GM23248 (cell line): Measurements from ENCODE around the gene GDPGP1. TPM values are rescaled to one million over a fixed set of nuclear protein-coding genes. Genes with fewer than 3 reads are reported as not detected.

Experiments
- DNase-seq: peaks from one replicate; pipeline ENCODE4 v3.0.0-alpha.2; 2015
- H2AFZ ChIP-seq: fragments of 200-600 bp; sonication (generic); 2 replicates; pipeline ENCODE4 v1.6.1; 2016; ENCODE audit warnings: antibody characterized with exemption
- H3F3A ChIP-seq: fragments of 200-600 bp; sonication (generic); 2 replicates; pipeline ENCODE4 v1.6.1; 2016; ENCODE audit warnings: mild to moderate bottlenecking, antibody characterized with exemption, mixed run types; ENCODE audit not compliant: insufficient read depth
- H3K27ac ChIP-seq: fragments of 200-600 bp; sonication (generic); 2 replicates; pipeline ENCODE4 v1.5.1; 2016; ENCODE audit warnings: mild to moderate bottlenecking
- H3K27me3 ChIP-seq: fragments of 200-600 bp; sonication (generic); replicated peaks from 2 replicates; pipeline ENCODE4 v1.6.1; 2016; ENCODE audit warnings: mild to moderate bottlenecking; ENCODE audit not compliant: insufficient read depth
- H3K36me3 ChIP-seq: fragments of 200-600 bp; sonication (generic); 2 replicates; pipeline ENCODE4 v1.6.1; 2016; ENCODE audit warnings: low read depth, mild to moderate bottlenecking
- H3K4me1 ChIP-seq: fragments of 200-600 bp; sonication (generic); 2 replicates; pipeline ENCODE4 v1.6.1; 2016; ENCODE audit warnings: mild to moderate bottlenecking; ENCODE audit not compliant: insufficient read depth
- H3K4me2 ChIP-seq: fragments of 200-600 bp; sonication (generic); one replicate; pipeline ENCODE4 v1.6.1; 2016; ENCODE audit warnings: mild to moderate bottlenecking; ENCODE audit not compliant: unreplicated experiment
- H3K4me3 ChIP-seq: fragments of 200-600 bp; sonication (generic); 2 replicates; pipeline ENCODE4 v1.5.1; 2016; ENCODE audit warnings: mild to moderate bottlenecking
- H3K79me2 ChIP-seq: fragments of 200-600 bp; sonication (generic); 2 replicates; pipeline ENCODE4 v1.6.1; 2016; ENCODE audit warnings: mild to moderate bottlenecking; ENCODE audit not compliant: insufficient read depth
- H3K9ac ChIP-seq: fragments of 200-600 bp; sonication (generic); 2 replicates; pipeline ENCODE4 v1.6.1; 2016; ENCODE audit warnings: mild to moderate bottlenecking
- H3K9me2 ChIP-seq: fragments of 200-600 bp; sonication (generic); 2 replicates; pipeline ENCODE4 v1.6.1; 2016; ENCODE audit warnings: mixed run types, mild to moderate bottlenecking, moderate library complexity; ENCODE audit not compliant: insufficient read depth
- H3K9me3 ChIP-seq: fragments of 200-600 bp; sonication (generic); one replicate; pipeline ENCODE4 v1.6.1; 2017; ENCODE audit warnings: low read depth
- H4K20me1 ChIP-seq: fragments of 200-600 bp; sonication (generic); 2 replicates; pipeline ENCODE4 v1.6.0; 2016; ENCODE audit not compliant: insufficient read depth
- EZH2 ChIP-seq: fragments of 200-600 bp; sonication (generic); IDR thresholded peaks from 2 replicates; pipeline ENCODE4 v1.6.1; 2018; ENCODE audit warnings: antibody characterized with exemption, mild to moderate bottlenecking; ENCODE audit not compliant: insufficient read depth, poor library complexity, severe bottlenecking
- EZH2phosphoT487 ChIP-seq: fragments of 200-600 bp; sonication (generic); IDR thresholded peaks from 2 replicates; pipeline ENCODE4 v1.6.1; 2018; ENCODE audit warnings: antibody characterized with exemption, moderate library complexity, mild to moderate bottlenecking, low read depth; ENCODE audit not compliant: insufficient read depth
- WGBS, 2 experiments: methylation state at CpG; one replicate each; pipeline ENCODE4 v1.1.6; 2015 to 2017; ENCODE audit warnings: low lambda C conversion rate in 2 of 2, low coverage in 1 of 2; ENCODE audit errors: missing lambda C conversion rate in 2 of 2; 5-methylcytosine and 5-hydroxymethylcytosine counted together
- in situ Hi-C: fragments of 300-500 bp; cut with MboI; formaldehyde crosslinking; loops from 2 replicates; pipeline ENCODE4 v1.15.0; 2020
- polyA plus RNA-seq: library from polyadenylated mRNA; unstranded; fragments of >200 nt; fragmentation: Nextera tagmentation; extraction: Ambion mirVana; gene quantifications from 2 replicates; pipeline ENCODE4 v1.2.1, GENCODE V29; 2016
- total RNA-seq: library from RNA; depleted of rRNA; stranded (reverse); fragments of >200 nt; shearing (Covaris generic); gene quantifications from 2 replicates; pipeline ENCODE4 v1.2.3, GENCODE V29; 2014

The GDPGP1 gene
- total and polyA plus RNA-seq, 2 experiments from 2014 or later: 1.3 to 9.0 TPM

GRCh38 chr15:90222547-90222946 lies 11.5 kb upstream of the GDPGP1 start:
- in situ Hi-C loops: no loop called here
- H4K20me1 ChIP-seq: no peaks in the 10 kb centered on the region
- H3F3A ChIP-seq: no peaks in the 10 kb centered on the region
- no peak overlapping the region for H3K4me3 ChIP-seq
- 81 to 87% methylated on average over 2 of the region's 2 CpGs for WGBS, 2 experiments
- DNase-seq: no peak
- no peaks in the 10 kb centered on the region for H3K36me3 ChIP-seq
- H2AFZ ChIP-seq: no peak overlapping the region
- no peaks in the 10 kb centered on the region for H3K27me3 ChIP-seq
- no peaks in the 10 kb centered on the region for H3K9me3 ChIP-seq
- H3K4me1 ChIP-seq: no peaks in the 10 kb centered on the region
- no peak for TF ChIP-seq EZH2phosphoT487
- no peaks in the 10 kb centered on the region for H3K9me2 ChIP-seq
- no peak overlapping the region for H3K4me2 ChIP-seq
- H3K9ac ChIP-seq: no peak overlapping the region
- H3K27ac ChIP-seq: no peak overlapping the region
- H3K79me2 ChIP-seq: no peaks in the 10 kb centered on the region

- Histone ChIP-seq H3K9me2 (no peaks in the 10 kb centered on the region), H3K9ac (no peak overlapping the region), H3K4me1 (no peaks in the 10 kb centered on the region), H2AFZ (no peak overlapping the region), H3K9me3 (no peaks in the 10 kb centered on the region), H4K20me1 (no peaks in the 10 kb centered on the region), H3K27ac (no peak overlapping the region), H3K27me3 (no peaks in the 10 kb centered on the region), H3K79me2 (no peaks in the 10 kb centered on the region), H3K36me3 (no peaks in the 10 kb centered on the region), H3F3A (no peaks in the 10 kb centered on the region), H3K4me2 (no peak overlapping the region), H3K4me3 (no peak overlapping the region)
- WGBS, 2 experiments: 91 to 92% methylated on average over 22 of the region's 22 CpGs
- TF ChIP-seq EZH2phosphoT487: no peak
- TF ChIP-seq EZH2: no peak
- no peak for DNase-seq
- in situ Hi-C loops: no loop called here
Observed at GRCh38 chr15:90223441-90224165, 10.4 kb upstream of the GDPGP1 start.

- H3K27ac ChIP-seq: no peak overlapping the region
- H3K79me2 ChIP-seq: no peaks in the 10 kb centered on the region
- H4K20me1 ChIP-seq: no peaks in the 10 kb centered on the region
- no peak overlapping the region for H3K4me2 ChIP-seq
- no peak for TF ChIP-seq EZH2
- no peak for TF ChIP-seq EZH2phosphoT487
- H3K9ac ChIP-seq: no peak overlapping the region
- in situ Hi-C loops: no loop called here
- no peaks in the 10 kb centered on the region for H3K4me1 ChIP-seq
- no peaks in the 10 kb centered on the region for H3K36me3 ChIP-seq
- H3K4me3 ChIP-seq: no peak overlapping the region
- no peaks in the 10 kb centered on the region for H3F3A ChIP-seq
- WGBS, 2 experiments: 92 to 95% methylated on average over 15 to 17 of the region's 17 CpGs
- H3K27me3 ChIP-seq: no peaks in the 10 kb centered on the region
- DNase-seq: no peak
- H3K9me2 ChIP-seq: no peaks in the 10 kb centered on the region
- H2AFZ ChIP-seq: no peak overlapping the region
- no peaks in the 10 kb centered on the region for H3K9me3 ChIP-seq
Observed at GRCh38 chr15:90225047-90225446, 9.0 kb upstream of the GDPGP1 start.

- Histone ChIP-seq H3K4me3 (no peak overlapping the region), H4K20me1 (no peaks in the 10 kb centered on the region), H3K9me2 (no peaks in the 10 kb centered on the region), H3K27ac (no peak overlapping the region), H3K79me2 (no peaks in the 10 kb centered on the region), H3K9ac (no peak overlapping the region), H3K36me3 (no peaks in the 10 kb centered on the region), H3K27me3 (no peaks in the 10 kb centered on the region), H3K4me1 (no peaks in the 10 kb centered on the region), H3F3A (no peaks in the 10 kb centered on the region), H3K4me2 (no peak overlapping the region), H3K9me3 (no peaks in the 10 kb centered on the region), H2AFZ (no peak overlapping the region)
- TF ChIP-seq EZH2: no peak
- TF ChIP-seq EZH2phosphoT487: no peak
- DNase-seq: no peak
- in situ Hi-C loops: no loop called here
- 93 to 96% methylated on average over 18 of the region's 18 CpGs for WGBS, 2 experiments
Observed at GRCh38 chr15:90225504-90226234, 8.3 kb upstream of the GDPGP1 start.
